IMR-90 (cell line): Measurements from ENCODE around the gene TGFBI.

Experiments
- FOS ChIP-seq: fragments of 150-350 bp; IDR thresholded peaks from 2 replicates; pipeline ENCODE4 v1.6.1; 2016; ENCODE audit warnings: low read depth, low read length
- MAFK ChIP-seq: IDR thresholded peaks from 2 replicates; pipeline ENCODE4 v1.6.1; 2012; ENCODE audit warnings: low read depth, low read length, improper control_type of control experiment
- MXI1 ChIP-seq: IDR thresholded peaks from 2 replicates; pipeline ENCODE4 v1.6.1; 2012; ENCODE audit warnings: low read depth, mild to moderate bottlenecking, low read length, moderate library complexity, borderline replicate concordance
- POLR2A ChIP-seq: IDR thresholded peaks from 2 replicates; pipeline ENCODE4 v1.6.1; 2012; ENCODE audit warnings: mild to moderate bottlenecking, low read depth, low read length
- RAD21 ChIP-seq: IDR thresholded peaks from 2 replicates; pipeline ENCODE4 v1.6.1; 2012; ENCODE audit warnings: low read length, improper control_type of control experiment
- RFX5 ChIP-seq: IDR thresholded peaks from 2 replicates; pipeline ENCODE4 v1.8.0; 2012; ENCODE audit warnings: low read depth, mild to moderate bottlenecking, low read length, moderate library complexity
- SMC3 ChIP-seq: fragments of 150-350 bp; IDR thresholded peaks from 2 replicates; pipeline ENCODE4 v1.6.1; 2016; ENCODE audit warnings: low read depth, mild to moderate bottlenecking, antibody characterized with exemption, low read length, moderate library complexity
- TF ChIP-seq, protein P1 (sequence below): conservative IDR thresholded peaks from 2 replicates; pipeline ENCODE4 v1.5.1; 2012; ENCODE audit warnings: mild to moderate bottlenecking, low read depth, low read length, improper control_type of control experiment
- TF ChIP-seq, protein P2 (sequence below): fragments of 150-350 bp; IDR thresholded peaks from 2 replicates; pipeline ENCODE4 v1.6.1; 2017; ENCODE audit warnings: mild to moderate bottlenecking, antibody characterized with exemption, low read length, low read depth

DNA sequence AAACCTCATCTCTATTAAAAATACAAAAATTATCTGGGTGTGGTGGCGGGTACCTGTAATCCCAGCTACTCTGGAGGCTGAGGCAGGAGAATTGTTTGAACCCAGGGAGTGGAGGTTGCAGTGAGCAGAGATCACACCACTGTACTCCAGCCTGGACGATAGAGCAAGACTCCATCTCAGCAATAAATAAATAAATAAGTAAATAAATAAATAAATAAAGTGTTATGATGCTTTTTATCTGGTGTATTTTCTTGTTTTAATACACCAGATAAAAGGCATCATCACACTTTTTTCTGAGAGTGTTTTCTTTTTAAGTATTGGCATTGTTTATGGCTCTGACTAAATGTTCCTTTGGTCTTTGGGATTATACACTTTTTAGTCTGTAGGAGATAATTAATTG, 49.8 kb upstream of the TGFBI start:
- TF ChIP-seq RFX5: no peak
- no peak for TF ChIP-seq RAD21
- TF ChIP-seq, protein P1, sequence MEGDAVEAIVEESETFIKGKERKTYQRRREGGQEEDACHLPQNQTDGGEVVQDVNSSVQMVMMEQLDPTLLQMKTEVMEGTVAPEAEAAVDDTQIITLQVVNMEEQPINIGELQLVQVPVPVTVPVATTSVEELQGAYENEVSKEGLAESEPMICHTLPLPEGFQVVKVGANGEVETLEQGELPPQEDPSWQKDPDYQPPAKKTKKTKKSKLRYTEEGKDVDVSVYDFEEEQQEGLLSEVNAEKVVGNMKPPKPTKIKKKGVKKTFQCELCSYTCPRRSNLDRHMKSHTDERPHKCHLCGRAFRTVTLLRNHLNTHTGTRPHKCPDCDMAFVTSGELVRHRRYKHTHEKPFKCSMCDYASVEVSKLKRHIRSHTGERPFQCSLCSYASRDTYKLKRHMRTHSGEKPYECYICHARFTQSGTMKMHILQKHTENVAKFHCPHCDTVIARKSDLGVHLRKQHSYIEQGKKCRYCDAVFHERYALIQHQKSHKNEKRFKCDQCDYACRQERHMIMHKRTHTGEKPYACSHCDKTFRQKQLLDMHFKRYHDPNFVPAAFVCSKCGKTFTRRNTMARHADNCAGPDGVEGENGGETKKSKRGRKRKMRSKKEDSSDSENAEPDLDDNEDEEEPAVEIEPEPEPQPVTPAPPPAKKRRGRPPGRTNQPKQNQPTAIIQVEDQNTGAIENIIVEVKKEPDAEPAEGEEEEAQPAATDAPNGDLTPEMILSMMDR: no peak
- TF ChIP-seq, protein P2, sequence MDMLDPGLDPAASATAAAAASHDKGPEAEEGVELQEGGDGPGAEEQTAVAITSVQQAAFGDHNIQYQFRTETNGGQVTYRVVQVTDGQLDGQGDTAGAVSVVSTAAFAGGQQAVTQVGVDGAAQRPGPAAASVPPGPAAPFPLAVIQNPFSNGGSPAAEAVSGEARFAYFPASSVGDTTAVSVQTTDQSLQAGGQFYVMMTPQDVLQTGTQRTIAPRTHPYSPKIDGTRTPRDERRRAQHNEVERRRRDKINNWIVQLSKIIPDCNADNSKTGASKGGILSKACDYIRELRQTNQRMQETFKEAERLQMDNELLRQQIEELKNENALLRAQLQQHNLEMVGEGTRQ: no peak
- no peak for TF ChIP-seq POLR2A
- no peak for TF ChIP-seq MXI1
- TF ChIP-seq FOS: no peak
- TF ChIP-seq SMC3: no peak
- TF ChIP-seq MAFK: no peak
